ENCODE results near the gene IKZF2. TPM values are rescaled to one million over a fixed set of nuclear protein-coding genes. Genes with fewer than 3 reads are reported as not detected.

IKZF2 gene
- total RNA-seq, 1 experiment from 2014 or later = 0.44 TPM

GRCh38 chr2:212984129-212984528, 167.3 kb downstream of the IKZF2 start:
- Histone ChIP-seq H3K4me1 (ENCODE audit: control insufficient read depth, insufficient read depth, low read length) (no peaks in the 10 kb centered on the region), H3K27me3 (ENCODE audit: control insufficient read depth, insufficient read depth, low read length) (no peaks in the 10 kb centered on the region), H3K27ac (ENCODE audit: low read length) (no peak overlapping the region), H3K9me3 (ENCODE audit: control insufficient read depth, insufficient read depth, low read depth, low read length) (no peaks in the 10 kb centered on the region), H3K4me3 (ENCODE audit: low read depth in 2 of 2, low read length in 2 of 2) (no peak overlapping the region), H3K36me3 (ENCODE audit: control insufficient read depth, insufficient read depth, low read length) (no peaks in the 10 kb centered on the region)
- no TSS peak for BruUV-seq (replicated peaks)
- ChIA-PET POLR2A (no interaction called here), CTCF (no interaction called here)
- no peak for DNase-seq (ENCODE audit: low read depth, low spot score)
- in situ Hi-C loops (cut with HindIII; ENCODE audit: low pct_unique_long_range_greater_than_20kb, low sequenced_read_pairs) = no loop called here
- TF ChIP-seq REST (IDR thresholded peaks at IDR 0.05; ENCODE audit: insufficient read depth in 1 of 2, low read depth in 2 of 2, low read length in 1 of 2) = no peak
- no peak for TF ChIP-seq TCF7L2 (IDR thresholded peaks at IDR 0.05; ENCODE audit: low read depth, low read length)
- no peak for TF ChIP-seq SIN3A (IDR thresholded peaks at IDR 0.05; ENCODE audit: borderline replicate concordance, insufficient read depth, low read depth, low read length)
- TF ChIP-seq CTCF (IDR thresholded peaks at IDR 0.05) = no peak
- no peak for TF ChIP-seq POLR2AphosphoS5 (IDR thresholded peaks at IDR 0.05; ENCODE audit: low read depth, low read length)
- ATAC-seq = no peak
- intact Hi-C loops (cut with micrococcal nuclease; ENCODE audit: unreplicated experiment) = no loop called here

DNA sequence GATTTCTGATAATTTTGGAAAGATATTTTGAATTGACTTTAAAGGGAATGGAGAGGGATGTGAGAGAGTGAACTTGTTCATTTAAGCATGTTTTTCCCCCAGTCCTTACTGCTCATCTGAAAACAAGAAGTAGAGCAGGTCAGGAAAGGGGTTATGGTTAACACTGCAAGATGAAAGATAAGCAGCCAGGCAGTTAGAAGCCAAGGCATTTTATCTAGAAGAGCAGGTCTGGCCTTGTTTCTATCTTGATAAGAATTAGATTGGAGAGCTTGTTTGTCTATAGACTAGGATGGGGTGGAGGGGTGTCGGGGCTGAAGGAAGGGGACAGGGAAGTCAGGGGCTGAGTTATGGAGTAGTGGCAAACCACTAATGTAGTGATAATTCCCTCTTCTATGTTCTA, 171.6 kb downstream of the IKZF2 start:
- Histone ChIP-seq H3K4me3 (ENCODE audit: low read depth in 2 of 2, low read length in 2 of 2) (no peak overlapping the region), H3K4me1 (ENCODE audit: control insufficient read depth, insufficient read depth, low read length) (no peaks in the 10 kb centered on the region), H3K27me3 (ENCODE audit: control insufficient read depth, insufficient read depth, low read length) (no peaks in the 10 kb centered on the region), H3K27ac (ENCODE audit: low read length) (no peak overlapping the region), H3K9me3 (ENCODE audit: control insufficient read depth, insufficient read depth, low read depth, low read length) (no peaks in the 10 kb centered on the region), H3K36me3 (ENCODE audit: control insufficient read depth, insufficient read depth, low read length) (no peaks in the 10 kb centered on the region)
- in situ Hi-C loops (cut with HindIII; ENCODE audit: low pct_unique_long_range_greater_than_20kb, low sequenced_read_pairs) (no loop called here), intact Hi-C loops (cut with micrococcal nuclease; ENCODE audit: unreplicated experiment) (no loop called here)
- ATAC-seq (no peak), DNase-seq (ENCODE audit: low read depth, low spot score) (no peak)
- BruUV-seq (replicated peaks) = no TSS peak
- CTCF ChIA-PET = no interaction called here
- POLR2A ChIA-PET = no interaction called here
- TF ChIP-seq POLR2AphosphoS5 (IDR thresholded peaks at IDR 0.05; ENCODE audit: low read depth, low read length) = no peak
- TF ChIP-seq CTCF (IDR thresholded peaks at IDR 0.05) = no peak
- no peak for TF ChIP-seq TCF7L2 (IDR thresholded peaks at IDR 0.05; ENCODE audit: low read depth, low read length)
- TF ChIP-seq REST (IDR thresholded peaks at IDR 0.05; ENCODE audit: insufficient read depth in 1 of 2, low read depth in 2 of 2, low read length in 1 of 2) = no peak
- no peak for TF ChIP-seq SIN3A (IDR thresholded peaks at IDR 0.05; ENCODE audit: borderline replicate concordance, insufficient read depth, low read depth, low read length)
